ENCODE results near the gene PCMT1.
"Not testable (repeated sequence)": the region's sequence is repeated elsewhere in the genome, so short reads cannot be mapped to it uniquely, and the experiment has no call there.

The PCMT1 gene

DNA sequence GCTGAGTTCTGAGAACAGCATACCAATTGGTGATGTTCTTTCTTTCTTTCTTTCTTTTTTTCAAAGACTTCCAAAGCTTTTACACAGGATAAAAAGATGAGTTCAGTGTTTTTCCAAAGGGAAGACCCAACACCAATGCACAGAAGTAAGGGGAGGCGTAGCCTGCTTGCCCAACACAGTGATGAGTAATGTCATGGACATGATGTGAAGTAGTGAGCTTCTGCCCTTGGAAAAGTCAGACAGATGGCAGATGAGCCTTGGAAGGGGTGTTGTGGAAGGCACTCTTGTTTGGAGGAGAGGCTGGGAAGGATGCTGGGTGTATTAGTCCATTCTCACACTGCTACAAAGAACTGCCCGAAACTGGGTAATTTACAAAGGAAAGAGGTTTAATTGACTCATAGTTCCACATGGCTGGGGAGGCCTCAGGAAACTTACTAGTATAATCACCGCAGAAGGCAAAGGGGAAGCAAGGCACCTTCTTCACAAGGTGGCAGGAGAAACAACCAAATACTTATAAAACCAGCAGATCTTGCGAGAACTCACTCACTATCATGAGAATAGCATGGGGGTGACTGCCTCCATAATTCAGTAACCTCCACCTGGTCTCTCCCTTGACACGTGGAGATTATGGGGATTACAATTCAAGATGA is 102.0 kb downstream of the PCMT1 start:
- DNase-seq (ENCODE audit: low read depth), result no peak
- no peak for TF ChIP-seq CTCF (IDR thresholded peaks at IDR 0.05; ENCODE audit: low read depth, low read length, missing control alignments)
- in situ Hi-C loops (cut with HindIII; ENCODE audit: low sequenced_read_pairs), result loop anchor here (10.0 kb wide), 1 partner anchor 53 kb away; no protein-coding TSS in a partner anchor
- H3K4me3 ChIP-seq (ENCODE audit: low read depth, low read length), result no peak overlapping the region

- no peak overlapping the region for H3K4me3 ChIP-seq (ENCODE audit: low read depth, low read length)
- no peak for TF ChIP-seq CTCF (IDR thresholded peaks at IDR 0.05; ENCODE audit: low read depth, low read length, missing control alignments)
- DNase-seq (ENCODE audit: low read depth), result no peak
- in situ Hi-C loops (cut with HindIII; ENCODE audit: low sequenced_read_pairs), result loop anchor here (10.0 kb wide), 1 partner anchor 53 kb away; no protein-coding TSS in a partner anchor
These were observed 102.6 kb downstream of the PCMT1 start for GRCh38 chr6:149852180-149852579.

DNA sequence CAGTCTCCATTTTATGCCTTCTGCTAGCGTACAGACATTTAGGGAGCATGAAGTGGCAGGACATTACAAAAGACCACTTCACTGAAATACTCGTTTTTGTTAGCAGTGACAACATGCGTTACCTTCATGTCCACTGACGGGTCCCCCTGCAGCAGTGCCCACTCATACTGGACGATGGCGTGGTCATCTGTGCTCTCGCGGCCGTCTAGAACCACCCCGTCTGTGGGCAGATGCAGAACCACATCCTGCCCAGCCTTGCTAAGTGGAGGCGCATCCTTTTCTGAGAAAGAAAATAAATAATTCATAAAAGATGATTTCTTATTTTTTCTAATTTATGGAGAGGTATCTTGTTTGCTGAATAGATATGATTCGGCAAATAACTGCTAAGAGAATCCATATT is 103.3 kb downstream of the PCMT1 start:
- in situ Hi-C loops (cut with HindIII; ENCODE audit: low sequenced_read_pairs), result loop anchor here (10.0 kb wide), 1 partner anchor 52 kb away; no protein-coding TSS in a partner anchor
- TF ChIP-seq CTCF (IDR thresholded peaks at IDR 0.05; ENCODE audit: low read depth, low read length, missing control alignments), result no peak
- no peak overlapping the region for H3K4me3 ChIP-seq (ENCODE audit: low read depth, low read length)
- DNase-seq (ENCODE audit: low read depth), result no peak

- in situ Hi-C loops (cut with HindIII; ENCODE audit: low sequenced_read_pairs), result loop anchor here (10.0 kb wide), 1 partner anchor 51 kb away; no protein-coding TSS in a partner anchor
- not testable (repeated sequence) for DNase-seq (ENCODE audit: low read depth); H3K4me3 ChIP-seq (ENCODE audit: low read depth, low read length)
These were observed 104.5 kb downstream of the PCMT1 start for GRCh38 chr6:149854017-149854416.

DNA sequence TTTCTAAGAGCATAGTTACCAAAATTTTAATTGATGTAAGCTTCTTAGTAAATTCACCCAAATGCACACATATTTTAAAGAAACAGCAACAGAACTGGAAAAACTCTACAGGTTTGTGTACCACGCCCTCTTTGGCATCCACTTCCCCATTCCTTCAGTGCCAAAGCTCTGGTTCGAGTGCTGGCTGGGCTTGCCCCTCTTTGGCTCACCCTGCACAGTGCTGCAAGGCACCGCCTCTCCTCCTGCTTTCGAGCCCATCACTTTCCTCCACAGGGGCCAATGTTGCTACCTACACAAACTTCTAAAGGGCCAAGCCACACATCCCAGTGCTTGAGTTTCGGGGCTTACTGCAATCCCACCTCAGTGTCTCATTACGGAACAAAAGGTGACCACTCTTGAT is 105.0 kb downstream of the PCMT1 start:
- in situ Hi-C loops (cut with HindIII; ENCODE audit: low sequenced_read_pairs), result loop anchor here (10.0 kb wide), 1 partner anchor 50 kb away; no protein-coding TSS in a partner anchor
- TF ChIP-seq CTCF (IDR thresholded peaks at IDR 0.05; ENCODE audit: low read depth, low read length, missing control alignments), result no peak
- no peak overlapping the region for H3K4me3 ChIP-seq (ENCODE audit: low read depth, low read length)
- no peak for DNase-seq (ENCODE audit: low read depth)

GRCh38 chr6:149855040-149855654 is 105.6 kb downstream of the PCMT1 start:
- TF ChIP-seq CTCF (IDR thresholded peaks at IDR 0.05; ENCODE audit: low read depth, low read length, missing control alignments), result no peak
- H3K4me3 ChIP-seq (ENCODE audit: low read depth, low read length), result peak overlapping the region; percentile 22
- in situ Hi-C loops (cut with HindIII; ENCODE audit: low sequenced_read_pairs), result loop anchor here (10.0 kb wide), 1 partner anchor 50 kb away; no protein-coding TSS in a partner anchor
- no peak for DNase-seq (ENCODE audit: low read depth)

DNA sequence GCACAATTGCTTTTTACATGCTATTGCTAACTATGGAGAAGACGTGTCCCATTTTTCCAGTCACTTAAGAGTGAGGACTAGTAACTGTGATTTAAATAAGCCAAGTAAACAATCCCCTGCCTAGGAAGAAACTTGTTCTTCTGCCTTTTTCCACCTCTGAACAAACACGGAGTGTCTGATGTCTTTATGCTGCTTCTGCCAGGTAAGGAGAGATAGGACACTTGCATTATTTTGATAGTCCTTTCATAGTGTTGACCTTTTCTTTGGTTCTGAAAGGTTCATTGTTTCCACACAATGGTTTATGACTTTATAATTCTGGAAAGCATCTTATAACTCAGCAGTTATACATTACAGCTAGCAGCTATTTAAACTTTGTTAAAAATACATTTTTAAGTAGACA is 106.2 kb downstream of the PCMT1 start:
- H3K4me3 ChIP-seq (ENCODE audit: low read depth, low read length), result peak overlapping the region; percentile 22

More for the DNA sequence above, 106.2 kb downstream of the PCMT1 start:
- in situ Hi-C loops (cut with HindIII; ENCODE audit: low sequenced_read_pairs), result loop anchor here (10.0 kb wide), 1 partner anchor 49 kb away; no protein-coding TSS in a partner anchor
- no peak for TF ChIP-seq CTCF (IDR thresholded peaks at IDR 0.05; ENCODE audit: low read depth, low read length, missing control alignments)
- DNase-seq (ENCODE audit: low read depth), result no peak

Data from astrocyte of the cerebellum (primary cell).